ENCODE measurements around the gene TTC28.
"Not testable (repeated sequence)": the region's sequence is repeated elsewhere in the genome, so short reads cannot be mapped to it uniquely, and the experiment has no call there.

TTC28 gene

GRCh38 chr22:28366856-28367255 is 312.8 kb downstream of the TTC28 start:
- TF ChIP-seq CTCF (IDR thresholded peaks at IDR 0.05; ENCODE audit: borderline replicate concordance, insufficient read depth, low read depth, low read length) = no peak
- no peak overlapping the region for H3K4me3 ChIP-seq (ENCODE audit: low read depth, low read length)

- H3K4me3 ChIP-seq (ENCODE audit: low read depth, low read length) = no peak overlapping the region
- TF ChIP-seq CTCF (IDR thresholded peaks at IDR 0.05; ENCODE audit: borderline replicate concordance, insufficient read depth, low read depth, low read length) = no peak
Measured at GRCh38 chr22:28365371-28365770, 314.3 kb downstream of the TTC28 start.

GRCh38 chr22:28364105-28364504 is 315.5 kb downstream of the TTC28 start:
- not testable (repeated sequence) for H3K4me3 ChIP-seq (ENCODE audit: low read depth, low read length)

- no peak overlapping the region for H3K4me3 ChIP-seq (ENCODE audit: low read depth, low read length)
- TF ChIP-seq CTCF (IDR thresholded peaks at IDR 0.05; ENCODE audit: borderline replicate concordance, insufficient read depth, low read depth, low read length) = no peak
Measured at GRCh38 chr22:28360939-28361338, 318.7 kb downstream of the TTC28 start.

GRCh38 chr22:28358312-28358711 is 321.3 kb downstream of the TTC28 start:
- TF ChIP-seq CTCF (IDR thresholded peaks at IDR 0.05; ENCODE audit: borderline replicate concordance, insufficient read depth, low read depth, low read length) = no peak
- no peak overlapping the region for H3K4me3 ChIP-seq (ENCODE audit: low read depth, low read length)

- no peak overlapping the region for H3K4me3 ChIP-seq (ENCODE audit: low read depth, low read length)
- TF ChIP-seq CTCF (IDR thresholded peaks at IDR 0.05; ENCODE audit: borderline replicate concordance, insufficient read depth, low read depth, low read length) = no peak
Measured at GRCh38 chr22:28357193-28357592, 322.4 kb downstream of the TTC28 start.

- no peak for TF ChIP-seq CTCF (IDR thresholded peaks at IDR 0.05; ENCODE audit: borderline replicate concordance, insufficient read depth, low read depth, low read length)
- H3K4me3 ChIP-seq (ENCODE audit: low read depth, low read length) = no peak overlapping the region
Measured at GRCh38 chr22:28351476-28351875, 328.2 kb downstream of the TTC28 start.

Measured in GM12875 (cell line).